Measurements from ENCODE around the gene CMBL.
A peak's percentile ranks its signal among the peaks of the same experiment; 100 is the strongest.
"Not testable (repeated sequence)": the region's sequence is repeated elsewhere in the genome, so short reads cannot be mapped to it uniquely, and the experiment has no call there.

CMBL gene

GRCh38 chr5:10257870-10258269, 49.8 kb downstream of the CMBL start:
- DNase-seq (ENCODE audit: low read depth): no peak

- no peak for DNase-seq (ENCODE audit: low read depth)
Measured at GRCh38 chr5:10254686-10255085, 53.0 kb downstream of the CMBL start.

- no peak for DNase-seq (ENCODE audit: low read depth)
Measured at GRCh38 chr5:10253390-10253789, 54.3 kb downstream of the CMBL start.

- DNase-seq (ENCODE audit: low read depth): no peak
Measured at GRCh38 chr5:10251405-10251804, 56.3 kb downstream of the CMBL start.

GRCh38 chr5:10250806-10251276, 56.9 kb downstream of the CMBL start:
- peak; percentile 49 for DNase-seq (ENCODE audit: low read depth)

GRCh38 chr5:10249948-10250805, 57.5 kb downstream of the CMBL start, which contains the start of gene CCT5:
Gene CCT5, plus strand, starts transcription at chr5:10250280. Its CDS starts 61 bp downstream, at chr5:10250341.
- DNase-seq (ENCODE audit: low read depth): peak; percentile 99

- no peak for DNase-seq (ENCODE audit: low read depth)
Measured at GRCh38 chr5:10248378-10249260, 59.1 kb downstream of the CMBL start.

GRCh38 chr5:10247217-10247616, 60.5 kb downstream of the CMBL start:
- DNase-seq (ENCODE audit: low read depth): not testable (repeated sequence)

GRCh38 chr5:10246761-10247160, 60.9 kb downstream of the CMBL start:
- DNase-seq (ENCODE audit: low read depth): no peak

- no peak for DNase-seq (ENCODE audit: low read depth)
Measured at GRCh38 chr5:10244342-10244944, 63.3 kb downstream of the CMBL start.

GRCh38 chr5:10243660-10244240, 64.0 kb downstream of the CMBL start:
- no peak for DNase-seq (ENCODE audit: low read depth)

GRCh38 chr5:10235350-10235749, 72.4 kb downstream of the CMBL start:
- DNase-seq (ENCODE audit: low read depth): peak; percentile 88

GRCh38 chr5:10233505-10233904, 74.2 kb downstream of the CMBL start:
- peak; percentile 98 for DNase-seq (ENCODE audit: low read depth)

GRCh38 chr5:10233011-10233410, 74.7 kb downstream of the CMBL start:
- no peak for DNase-seq (ENCODE audit: low read depth)

- DNase-seq (ENCODE audit: low read depth): no peak
Measured at GRCh38 chr5:10232386-10232785, 75.3 kb downstream of the CMBL start.

- peak; percentile 89 for DNase-seq (ENCODE audit: low read depth)
Measured at GRCh38 chr5:10229306-10230048, 78.2 kb downstream of the CMBL start.

- no peak for DNase-seq (ENCODE audit: low read depth)
Measured at GRCh38 chr5:10228288-10228687, 79.4 kb downstream of the CMBL start.
